ENCODE results near the gene CCDC15. TPM values are rescaled to one million over a fixed set of nuclear protein-coding genes. Genes with fewer than 3 reads are reported as not detected.

CCDC15 gene
- total and polyA plus RNA-seq, 2 of the 13 experiments (the other 11 are each of a cell fraction or from before 2014, with no cell fraction given), result 2.2 to 4.6 TPM

- peak; percentile 70 for TF ChIP-seq HNF1A (IDR thresholded peaks at IDR 0.05; ENCODE audit: low read depth)
- peak; percentile 87 for TF ChIP-seq HNF1A (CRISPR knock-in tag; IDR thresholded peaks at IDR 0.05; ENCODE audit: borderline replicate concordance)
- 0 out of 2 replicates have a peak, but pooled peaks have one; percentile 26 for TF ChIP-seq PATZ1 (CRISPR knock-in tag; IDR thresholded peaks at IDR 0.05)
- no peak for TF ChIP-seq ZMYM3 (CRISPR knock-in tag; IDR thresholded peaks at IDR 0.05)
- TF ChIP-seq MED8 (CRISPR knock-in tag; IDR thresholded peaks at IDR 0.05; ENCODE audit: insufficient replicate concordance), result peak; percentile 36
- no peak for TF ChIP-seq ZBTB21 (CRISPR knock-in tag; IDR thresholded peaks at IDR 0.05)
- TF ChIP-seq ETV5 (CRISPR knock-in tag; IDR thresholded peaks at IDR 0.05; ENCODE audit: borderline replicate concordance), result peak; percentile 25; the same call in 1 of the 2 replicates
- peak; percentile 3; the same call in 1 of the 2 replicates for TF ChIP-seq MED1 (CRISPR knock-in tag; IDR thresholded peaks at IDR 0.05)
- TF ChIP-seq NFIB (CRISPR knock-in tag; IDR thresholded peaks at IDR 0.05; ENCODE audit: borderline replicate concordance), result no peak
- peak; percentile 14; the same call in 1 of the 2 replicates for TF ChIP-seq FOXA3 (CRISPR knock-in tag; IDR thresholded peaks at IDR 0.05)
- no peak for TF ChIP-seq HOXA3 (CRISPR knock-in tag; IDR thresholded peaks at IDR 0.05)
- peak; percentile 38; the same call in 1 of the 2 replicates for TF ChIP-seq NCOA2 (CRISPR knock-in tag; IDR thresholded peaks at IDR 0.05)
- TF ChIP-seq TFDP1 (CRISPR knock-in tag; IDR thresholded peaks at IDR 0.05; ENCODE audit: borderline replicate concordance), result 0 out of 2 replicates have a peak, but pooled peaks have one; percentile 41
- no peak for TF ChIP-seq ZNF232 (CRISPR knock-in tag; IDR thresholded peaks at IDR 0.05; ENCODE audit: borderline replicate concordance)
- no peak for TF ChIP-seq SOX6 (IDR thresholded peaks at IDR 0.05)
- TF ChIP-seq SOX6 (CRISPR knock-in tag; IDR thresholded peaks at IDR 0.05), result peak; percentile 49
- TF ChIP-seq BCL6 (CRISPR knock-in tag; IDR thresholded peaks at IDR 0.05), result peak; percentile 61
- TF ChIP-seq ZNF687 (CRISPR knock-in tag; IDR thresholded peaks at IDR 0.05), result peak; percentile 57
- no peak for TF ChIP-seq ZNF879 (CRISPR knock-in tag; IDR thresholded peaks at IDR 0.05)
These were observed 118.4 kb downstream of the CCDC15 start (continued) for GRCh38 chr11:125072218-125072960.

Measured in HepG2 (cell line).